Measurements from ENCODE around the gene UBE2J1.
"Not testable (repeated sequence)": the region's sequence is repeated elsewhere in the genome, so short reads cannot be mapped to it uniquely, and the experiment has no call there.

Gene UBE2J1

GRCh38 chr6:89315249-89315885 is 37.2 kb downstream of the UBE2J1 start, which contains the start of gene GABRR2:
Gene GABRR2 (minus strand): TSS chr6:89315299. CDS start chr6:89315165, 134 bp downstream.
- DNase-seq: no peak

- no peak for DNase-seq
Observed at GRCh38 chr6:89314692-89315091, 37.8 kb downstream of the UBE2J1 start.

- DNase-seq: no peak
Observed at GRCh38 chr6:89313006-89313405, 39.5 kb downstream of the UBE2J1 start.

GRCh38 chr6:89311853-89312531 is 40.5 kb downstream of the UBE2J1 start:
- DNase-seq: no peak

GRCh38 chr6:89311530-89311852 is 41.0 kb downstream of the UBE2J1 start:
- DNase-seq: no peak

GRCh38 chr6:89310929-89311328 is 41.6 kb downstream of the UBE2J1 start:
- no peak for DNase-seq

- DNase-seq: no peak
Observed at GRCh38 chr6:89308525-89309395, 43.8 kb downstream of the UBE2J1 start.

GRCh38 chr6:89304517-89304916 is 48.0 kb downstream of the UBE2J1 start:
- DNase-seq: not testable (repeated sequence)

GRCh38 chr6:89302936-89303335 is 49.6 kb downstream of the UBE2J1 start:
- no peak for DNase-seq

- no peak for DNase-seq
Observed at GRCh38 chr6:89302195-89302770, 50.2 kb downstream of the UBE2J1 start.

- no peak for DNase-seq
Observed at GRCh38 chr6:89301586-89302194, 50.8 kb downstream of the UBE2J1 start.

- no peak for DNase-seq
Observed at GRCh38 chr6:89299466-89299850, 53.1 kb downstream of the UBE2J1 start.

GRCh38 chr6:89298680-89299465 is 53.6 kb downstream of the UBE2J1 start:
- peak; percentile 24 for DNase-seq

- DNase-seq: peak; percentile 57
Observed at GRCh38 chr6:89297695-89298351, 54.7 kb downstream of the UBE2J1 start.

- DNase-seq: no peak
Observed at GRCh38 chr6:89295981-89296380, 56.5 kb downstream of the UBE2J1 start.

- not testable (repeated sequence) for DNase-seq
Observed at GRCh38 chr6:89295116-89295515, 57.4 kb downstream of the UBE2J1 start.

GRCh38 chr6:89291256-89291819 is 61.2 kb downstream of the UBE2J1 start:
- no peak for DNase-seq

- no peak for DNase-seq
Observed at GRCh38 chr6:89290401-89291155, 61.9 kb downstream of the UBE2J1 start.

- no peak for DNase-seq
Observed at GRCh38 chr6:89289710-89290109, 62.8 kb downstream of the UBE2J1 start.

- no peak for DNase-seq
Observed at GRCh38 chr6:89287351-89288028, 65.0 kb downstream of the UBE2J1 start.
